Stomach (tissue), 9 donors: ENCODE results near the gene OAS1. TPM values are rescaled to one million over a fixed set of nuclear protein-coding genes. Genes with fewer than 3 reads are reported as not detected.
"Not testable (repeated sequence)": the region's sequence is repeated elsewhere in the genome, so short reads cannot be mapped to it uniquely, and the experiment has no call there.

Experiments
- DNase-seq, 2 donors: peaks; one replicate each; pipeline versions ENCODE4 v3.0.0 to v3.0.0-alpha.2; 2013 to 2019
- H3K27ac ChIP-seq, 5 donors: fragments of 200-600 bp in 4 of 5; sonication (generic) in 4 of 5; one replicate each; pipeline ENCODE4 v1.5.1; 2013 to 2019; ENCODE audit warnings: mild to moderate bottlenecking in 1 of 5, moderate library complexity in 1 of 5
- H3K27me3 ChIP-seq, 3 donors: fragments of 200-600 bp; sonication (generic); one replicate each; pipeline ENCODE4 v1.5.1; 2017 to 2019; ENCODE audit warnings: mixed run types in 1 of 3
- H3K36me3 ChIP-seq, 4 donors: fragments of 200-600 bp; sonication (generic); 1 replicate in 3 of 4; 2 replicates in 1 of 4; pipeline ENCODE4 v1.5.1; 2016 to 2019
- H3K4me1 ChIP-seq, 4 donors: fragments of 200-600 bp; sonication (generic); one replicate each; pipeline ENCODE4 v1.5.1; 2016 to 2019
- H3K4me3 ChIP-seq, 4 donors: fragments of 200-600 bp; sonication (generic) in 3 of 4; one replicate each; pipeline ENCODE4 v1.5.1; 2016 to 2019; ENCODE audit warnings: mild to moderate bottlenecking in 1 of 4
- H3K9me3 ChIP-seq, 4 donors: fragments of 200-600 bp; sonication (generic); one replicate each; pipeline ENCODE4 v1.5.1; 2016 to 2019
- EP300 ChIP-seq: sonication (generic); formaldehyde crosslinking; IDR thresholded peaks from one replicate; pipeline ENCODE4 v1.6.1; 2017; ENCODE audit warnings: antibody characterized with exemption
- POLR2A ChIP-seq, 4 donors: fragments of 450-650 bp; IDR thresholded peaks; one replicate each; pipeline ENCODE4 v1.6.1; 2016; ENCODE audit warnings: antibody characterized with exemption in 4 of 4, control low read depth in 2 of 4, mild to moderate bottlenecking in 1 of 4, moderate library complexity in 1 of 4
- POLR2AphosphoS5 ChIP-seq, 3 donors: sonication (generic); formaldehyde crosslinking; IDR thresholded peaks; one replicate each; pipeline ENCODE4 v1.6.1; 2016; ENCODE audit warnings: antibody characterized with exemption in 3 of 3
- WGBS, 5 donors: extraction: QIAGEN DNeasy Blood & Tissue Kit in 3 of 5; methylation state at CpG; one replicate each; pipeline versions ENCODE4 v1.1.5 to v1.1.7; 2013 to 2018; 5-methylcytosine and 5-hydroxymethylcytosine counted together
- intact Hi-C: fragments of 100-400 bp; cut with DNase I; formaldehyde crosslinking; loops from one replicate; pipeline ENCODE4 v1.15.1; 2023; ENCODE audit warnings: low total_unique reads
- polyA plus RNA-seq, 3 donors: library from polyadenylated mRNA; stranded (reverse); fragments of 200-250 nt; gene quantifications; one replicate each; pipeline ENCODE4 v1.2.3, GENCODE V29; 2013
- total RNA-seq, 5 donors: library from RNA; depleted of rRNA; stranded (reverse); fragments of >200 nt; gene quantifications; one replicate each; pipeline versions ENCODE4 v1.1.0 to v1.2.3, GENCODE V29; 2014 to 2016
- TF ChIP-seq, protein P1 (sequence below), 7 experiments: fragments of 450-650 bp in 4 of 7; fragments of 200-600 bp in 3 of 7; sonication (generic) in 3 of 7; IDR thresholded peaks; one replicate each; pipeline ENCODE4 v1.5.1; 2016 to 2019; ENCODE audit warnings: antibody characterized with exemption in 7 of 7, control low read depth in 2 of 7, mild to moderate bottlenecking in 1 of 7
- donor health status: healthy with polysubstance abuse.
- donor health status: Bipolar disorder and iron deficiency.
- donor health status: healthy.

OAS1 gene
- total and polyA plus RNA-seq, 8 donors, result 11.6 to 114 (median 22.8) TPM

DNA sequence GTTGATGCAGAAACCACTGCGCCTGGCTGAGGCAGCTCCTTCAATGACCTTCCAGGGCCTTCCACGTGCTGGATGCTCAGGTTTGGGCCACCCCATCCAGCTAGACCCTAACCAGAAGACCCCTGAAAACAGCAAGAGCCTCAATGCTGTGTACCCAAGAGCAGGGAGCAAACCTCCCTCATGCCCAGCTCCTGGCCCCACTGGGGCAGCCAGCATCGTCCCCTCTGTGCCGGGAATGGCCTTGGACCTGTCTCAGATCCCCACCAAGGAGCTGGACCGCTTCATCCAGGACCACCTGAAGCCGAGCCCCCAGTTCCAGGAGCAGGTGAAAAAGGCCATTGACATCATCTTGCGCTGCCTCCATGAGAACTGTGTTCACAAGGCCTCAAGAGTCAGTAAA is 42.0 kb downstream of the OAS1 start:
- Histone ChIP-seq H3K27me3 (no peaks in the 10 kb centered on the region), H3K9me3 (no peaks in the 10 kb centered on the region), H3K4me3 (no peak overlapping the region), H3K27ac (no peak overlapping the region), H3K36me3 (peaks cover 12 to 88% (median 82%) of the 10 kb centered on the region in 4 donors), H3K4me1 (no peaks in the 10 kb centered on the region)
- TF ChIP-seq POLR2AphosphoS5 (IDR thresholded peaks at IDR 0.05) (no peak), POLR2A (IDR thresholded peaks at IDR 0.05) (no peak), EP300 (no peak)
- TF ChIP-seq, protein P1, sequence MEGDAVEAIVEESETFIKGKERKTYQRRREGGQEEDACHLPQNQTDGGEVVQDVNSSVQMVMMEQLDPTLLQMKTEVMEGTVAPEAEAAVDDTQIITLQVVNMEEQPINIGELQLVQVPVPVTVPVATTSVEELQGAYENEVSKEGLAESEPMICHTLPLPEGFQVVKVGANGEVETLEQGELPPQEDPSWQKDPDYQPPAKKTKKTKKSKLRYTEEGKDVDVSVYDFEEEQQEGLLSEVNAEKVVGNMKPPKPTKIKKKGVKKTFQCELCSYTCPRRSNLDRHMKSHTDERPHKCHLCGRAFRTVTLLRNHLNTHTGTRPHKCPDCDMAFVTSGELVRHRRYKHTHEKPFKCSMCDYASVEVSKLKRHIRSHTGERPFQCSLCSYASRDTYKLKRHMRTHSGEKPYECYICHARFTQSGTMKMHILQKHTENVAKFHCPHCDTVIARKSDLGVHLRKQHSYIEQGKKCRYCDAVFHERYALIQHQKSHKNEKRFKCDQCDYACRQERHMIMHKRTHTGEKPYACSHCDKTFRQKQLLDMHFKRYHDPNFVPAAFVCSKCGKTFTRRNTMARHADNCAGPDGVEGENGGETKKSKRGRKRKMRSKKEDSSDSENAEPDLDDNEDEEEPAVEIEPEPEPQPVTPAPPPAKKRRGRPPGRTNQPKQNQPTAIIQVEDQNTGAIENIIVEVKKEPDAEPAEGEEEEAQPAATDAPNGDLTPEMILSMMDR (IDR thresholded peaks at IDR 0.05), result no peak
- DNase-seq, result no peak
- intact Hi-C loops, result no loop called here
- WGBS, 5 donors, result 95 to 100% (median 95%) methylated on average over 5 to 7 of the region's 7 CpGs

- Histone ChIP-seq H3K27ac (no peak overlapping the region), H3K36me3 (peaks cover 12 to 73% (median 69%) of the 10 kb centered on the region in 4 donors), H3K27me3 (no peaks in the 10 kb centered on the region), H3K4me3 (no peak overlapping the region), H3K9me3 (no peaks in the 10 kb centered on the region), H3K4me1 (no peaks in the 10 kb centered on the region)
- intact Hi-C loops, result no loop called here
- WGBS, 5 donors, result 77 to 94% (median 93%) methylated on average over 5 to 11 of the region's 11 CpGs
- TF ChIP-seq POLR2AphosphoS5 (IDR thresholded peaks at IDR 0.05), result no peak
- TF ChIP-seq POLR2A (IDR thresholded peaks at IDR 0.05), result no peak
- TF ChIP-seq, protein P1 (IDR thresholded peaks at IDR 0.05), result no peak
- TF ChIP-seq EP300, result no peak
- DNase-seq, result no peak
These were observed 43.9 kb downstream of the OAS1 start for GRCh38 chr12:112950701-112951100.

DNA sequence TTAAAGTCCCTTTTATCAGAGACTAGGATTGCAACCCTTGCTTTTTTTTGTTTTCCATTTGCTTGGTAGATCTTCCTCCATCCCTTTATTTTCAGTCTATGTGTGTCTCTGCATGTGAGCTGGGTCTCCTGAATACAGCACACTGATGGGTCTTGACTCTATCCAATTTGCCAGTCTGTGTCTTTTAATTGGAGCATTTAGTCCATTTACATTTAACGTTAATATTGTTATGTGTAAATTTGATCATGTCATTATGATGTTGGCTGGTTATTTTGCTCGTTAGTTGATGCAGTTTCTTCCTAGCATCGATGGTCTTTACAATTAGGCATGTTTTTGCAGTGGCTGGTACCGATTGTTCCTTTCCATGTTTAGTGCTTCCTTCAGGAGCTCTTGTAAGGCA is 50.4 kb downstream of the OAS1 start:
- H3K4me3 ChIP-seq, H3K4me1 ChIP-seq, H3K27me3 ChIP-seq, intact Hi-C loops, H3K9me3 ChIP-seq, DNase-seq, H3K27ac ChIP-seq: not testable (repeated sequence)
- WGBS, 5 donors, result 93 to 95% (median 94%) methylated on average over 4 of the region's 4 CpGs
- peaks cover 6 to 61% (median 45%) of the 10 kb centered on the region in 4 donors for H3K36me3 ChIP-seq

DNA sequence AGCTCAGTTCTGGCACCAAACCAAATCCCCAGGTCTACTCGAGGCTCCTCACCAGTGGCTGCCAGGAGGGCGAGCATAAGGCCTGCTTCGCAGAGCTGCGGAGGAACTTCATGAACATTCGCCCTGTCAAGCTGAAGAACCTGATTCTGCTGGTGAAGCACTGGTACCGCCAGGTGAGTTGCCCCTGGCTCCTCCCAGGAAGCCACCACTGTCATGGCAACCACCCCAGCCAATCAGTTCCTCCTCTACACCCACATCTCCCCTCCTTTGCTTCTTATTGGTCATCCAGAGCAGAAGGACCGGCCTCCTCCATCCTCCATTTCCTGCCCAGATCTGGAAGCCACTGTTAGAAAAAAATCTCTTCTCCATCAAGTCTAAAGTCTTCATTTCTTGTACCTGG is 54.3 kb downstream of the OAS1 start:
- intact Hi-C loops, result no loop called here
- Histone ChIP-seq H3K27me3 (no peaks in the 10 kb centered on the region), H3K4me3 (no peak overlapping the region), H3K4me1 (no peaks in the 10 kb centered on the region), H3K9me3 (peaks cover 0 to 8% (median 4%) of the 10 kb centered on the region in 4 donors), H3K27ac (no peak overlapping the region), H3K36me3 (peaks cover 20 to 90% (median 77%) of the 10 kb centered on the region in 4 donors)
- DNase-seq, result no peak
- TF ChIP-seq POLR2A (IDR thresholded peaks at IDR 0.05), result no peak
- no peak for TF ChIP-seq EP300
- TF ChIP-seq, protein P1 (IDR thresholded peaks at IDR 0.05), result no peak
- no peak for TF ChIP-seq POLR2AphosphoS5 (IDR thresholded peaks at IDR 0.05)
- 84 to 94% (median 93%) methylated on average over 7 of the region's 7 CpGs for WGBS, 5 donors

DNA sequence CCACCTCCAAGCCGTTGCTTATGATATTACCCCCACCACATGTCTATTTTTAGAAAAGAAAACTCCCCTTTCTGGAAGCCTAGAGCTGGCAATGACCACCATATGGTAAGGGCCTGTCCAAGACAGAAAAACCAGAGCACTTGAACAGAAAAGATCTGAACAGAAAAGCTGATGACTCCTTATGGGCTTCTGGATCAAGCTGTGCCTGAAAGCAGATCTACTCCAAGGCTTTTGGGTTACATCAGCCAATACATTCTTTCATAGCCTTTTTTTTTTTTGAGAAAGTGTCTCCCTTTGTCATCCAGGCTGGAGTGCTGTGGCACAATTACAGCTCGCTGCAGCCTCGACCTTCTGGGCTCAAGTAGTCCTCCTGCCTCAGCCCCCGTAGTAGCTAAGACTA is 54.8 kb downstream of the OAS1 start:
- no peaks in the 10 kb centered on the region for H3K27me3 ChIP-seq
- H3K9me3 ChIP-seq, result peaks cover 0 to 8% (median 4%) of the 10 kb centered on the region in 4 donors
- TF ChIP-seq, protein P1 (IDR thresholded peaks at IDR 0.05), result no peak
- TF ChIP-seq EP300, result no peak
- no peak overlapping the region for H3K4me3 ChIP-seq
- peaks cover 23 to 94% (median 82%) of the 10 kb centered on the region in 4 donors for H3K36me3 ChIP-seq
- no peaks in the 10 kb centered on the region for H3K4me1 ChIP-seq
- no peak overlapping the region for H3K27ac ChIP-seq
- intact Hi-C loops, result no loop called here
- WGBS, 5 donors, result 88 to 95% (median 94%) methylated on average over 3 to 4 of the region's 4 CpGs
- DNase-seq, result no peak
